Medulla oblongata (tissue), 1 donor: ENCODE data around the gene NGEF.
A peak's percentile ranks its signal among the peaks of the same experiment; 100 is the strongest.

ENCODE experiments used
- DNase-seq: peaks from one replicate; pipeline ENCODE4 v3.0.0-alpha.2; 2015; ENCODE audit errors: extremely low spot score

The NGEF gene

DNA sequence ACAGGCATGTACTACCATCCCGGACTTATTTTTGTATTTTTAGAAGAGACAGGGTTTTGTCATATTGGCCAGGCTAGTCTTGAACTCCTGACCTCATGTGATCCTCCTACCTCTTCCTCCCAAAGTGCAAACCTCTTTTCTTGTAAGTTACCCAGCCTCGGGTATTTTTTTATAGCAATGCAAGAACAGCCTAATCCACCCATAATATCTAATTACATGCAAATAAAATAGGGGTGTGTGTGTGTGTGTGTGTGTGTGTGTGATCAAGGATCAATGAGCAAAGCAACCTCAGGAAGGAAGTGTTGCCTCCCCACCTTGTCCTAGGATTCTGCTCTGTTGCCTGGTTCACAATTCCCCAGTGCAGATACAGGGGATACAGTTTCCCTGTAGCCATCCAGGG, 45.6 kb downstream of the NGEF start:
- DNase-seq, result no peak

DNA sequence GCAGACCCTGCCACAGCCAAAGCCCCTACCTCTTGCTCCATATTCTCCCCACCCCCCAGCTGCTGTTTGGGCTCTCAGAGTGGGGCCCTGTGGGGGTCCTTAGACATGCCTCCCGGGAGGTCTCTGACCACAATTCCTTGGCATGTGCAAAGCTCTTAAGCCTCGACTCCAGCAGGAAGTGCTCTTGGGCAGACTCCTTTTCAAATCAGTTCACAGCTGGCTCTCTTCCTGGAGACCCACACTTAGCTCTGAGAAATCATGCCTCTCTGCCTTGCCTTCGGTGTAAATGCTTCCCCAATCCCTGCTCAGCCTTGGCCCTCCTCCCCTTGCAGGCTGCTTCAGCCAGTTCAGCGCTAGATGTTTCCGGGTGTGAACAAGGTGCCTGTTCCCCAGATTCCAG, 46.9 kb downstream of the NGEF start:
- DNase-seq, result no peak

- no peak for DNase-seq
These were observed 49.1 kb downstream of the NGEF start for GRCh38 chr2:232963913-232964312.

- no peak for DNase-seq
These were observed 52.2 kb downstream of the NGEF start for GRCh38 chr2:232960862-232961261.

- DNase-seq, result no peak
These were observed 53.9 kb downstream of the NGEF start for GRCh38 chr2:232959139-232959538.

- no peak for DNase-seq
These were observed 55.4 kb downstream of the NGEF start for GRCh38 chr2:232957657-232958090.

GRCh38 chr2:232955856-232956255, 57.2 kb downstream of the NGEF start:
- DNase-seq, result peak; percentile 12

DNA sequence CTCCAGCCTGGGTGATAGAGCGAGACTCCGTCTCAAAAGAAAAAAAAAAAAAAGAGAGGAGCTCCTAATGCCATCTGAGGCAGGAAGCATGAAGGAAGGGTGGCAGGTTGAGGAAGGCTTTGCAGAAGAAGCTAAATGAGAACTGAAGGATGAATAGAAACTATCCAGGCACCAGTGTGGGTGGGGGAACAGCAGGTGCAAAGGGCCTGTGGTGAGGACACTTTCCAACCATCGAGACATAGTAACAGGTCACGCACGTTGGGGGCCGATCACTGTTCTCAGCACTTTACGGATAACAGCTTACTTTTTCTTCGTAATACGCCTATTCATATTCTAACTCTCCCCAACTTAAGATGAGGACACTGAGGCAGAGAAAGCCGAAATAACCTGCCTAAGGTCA, 58.4 kb downstream of the NGEF start:
- DNase-seq, result no peak

GRCh38 chr2:232951891-232952290, 61.2 kb downstream of the NGEF start:
- DNase-seq, result no peak

DNA sequence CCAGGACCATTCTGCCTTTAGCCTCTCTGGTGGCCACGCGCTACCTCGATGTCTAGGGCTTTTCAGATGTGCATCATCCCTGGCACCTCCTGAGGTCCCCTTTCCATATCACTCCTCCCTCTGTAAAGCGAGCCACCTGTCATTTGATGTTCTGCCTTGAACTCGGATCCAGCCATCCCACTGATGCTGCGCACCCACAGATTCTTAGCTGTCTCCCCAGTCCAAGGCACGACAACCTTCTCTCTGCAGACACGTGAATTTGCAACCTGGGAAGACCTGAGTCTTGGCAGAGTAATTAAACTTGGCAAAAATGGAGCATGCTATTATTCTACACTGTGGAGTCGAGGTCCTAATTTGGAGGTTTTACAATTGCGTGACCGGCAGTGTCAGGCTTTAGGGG, 61.9 kb downstream of the NGEF start:
- no peak for DNase-seq

- DNase-seq, result no peak
These were observed 62.3 kb downstream of the NGEF start for GRCh38 chr2:232950751-232951150.

- no peak for DNase-seq
These were observed 64.0 kb downstream of the NGEF start for GRCh38 chr2:232949016-232949415.

- DNase-seq, result no peak
These were observed 70.2 kb downstream of the NGEF start for GRCh38 chr2:232942831-232943230.

- DNase-seq, result no peak
These were observed 71.0 kb downstream of the NGEF start for GRCh38 chr2:232941912-232942594.

GRCh38 chr2:232941400-232941799, 71.7 kb downstream of the NGEF start:
- DNase-seq, result no peak

GRCh38 chr2:232940724-232941123, 72.3 kb downstream of the NGEF start:
- no peak for DNase-seq

- DNase-seq, result no peak
These were observed 75.7 kb downstream of the NGEF start for GRCh38 chr2:232937278-232937906.

DNA sequence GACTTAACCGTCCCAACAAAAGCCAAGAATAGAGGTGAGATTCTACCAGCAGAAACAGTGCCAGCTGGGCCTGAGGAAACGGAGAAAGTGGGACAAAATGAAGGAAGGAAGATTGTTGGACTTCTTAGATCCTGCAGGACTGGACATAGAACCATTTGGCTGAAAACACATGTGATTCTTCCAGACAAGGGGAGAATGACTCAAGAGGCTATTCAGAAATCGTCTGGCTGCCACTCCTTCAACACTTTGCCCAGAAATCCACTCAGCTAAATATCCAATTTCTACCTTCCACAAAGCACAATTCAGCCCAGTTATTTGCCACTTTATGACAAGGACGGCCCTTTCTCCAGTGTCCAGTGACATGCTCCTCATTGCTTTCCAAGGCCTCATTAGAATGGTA, 81.4 kb downstream of the NGEF start:
- DNase-seq, result peak; percentile 55

DNA sequence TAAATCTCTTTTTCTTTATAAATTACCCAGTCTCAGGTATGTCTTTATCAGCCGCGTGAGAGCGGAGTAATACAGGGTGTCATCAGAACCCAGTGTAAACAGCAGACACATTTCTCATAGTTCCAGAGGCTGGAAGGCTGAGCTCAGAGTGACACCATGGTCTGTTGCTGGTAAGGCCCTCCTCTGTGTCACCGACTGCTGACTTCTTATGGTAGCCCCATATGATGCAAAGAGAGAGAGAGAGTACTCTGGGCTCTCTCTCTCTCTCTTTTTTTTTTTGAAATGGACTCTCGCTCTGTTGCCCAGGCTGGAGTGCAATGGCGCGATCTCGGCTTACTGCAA, 83.0 kb downstream of the NGEF start:
- DNase-seq, result no peak

- DNase-seq, result no peak
These were observed 83.6 kb downstream of the NGEF start for GRCh38 chr2:232929303-232930058.

DNA sequence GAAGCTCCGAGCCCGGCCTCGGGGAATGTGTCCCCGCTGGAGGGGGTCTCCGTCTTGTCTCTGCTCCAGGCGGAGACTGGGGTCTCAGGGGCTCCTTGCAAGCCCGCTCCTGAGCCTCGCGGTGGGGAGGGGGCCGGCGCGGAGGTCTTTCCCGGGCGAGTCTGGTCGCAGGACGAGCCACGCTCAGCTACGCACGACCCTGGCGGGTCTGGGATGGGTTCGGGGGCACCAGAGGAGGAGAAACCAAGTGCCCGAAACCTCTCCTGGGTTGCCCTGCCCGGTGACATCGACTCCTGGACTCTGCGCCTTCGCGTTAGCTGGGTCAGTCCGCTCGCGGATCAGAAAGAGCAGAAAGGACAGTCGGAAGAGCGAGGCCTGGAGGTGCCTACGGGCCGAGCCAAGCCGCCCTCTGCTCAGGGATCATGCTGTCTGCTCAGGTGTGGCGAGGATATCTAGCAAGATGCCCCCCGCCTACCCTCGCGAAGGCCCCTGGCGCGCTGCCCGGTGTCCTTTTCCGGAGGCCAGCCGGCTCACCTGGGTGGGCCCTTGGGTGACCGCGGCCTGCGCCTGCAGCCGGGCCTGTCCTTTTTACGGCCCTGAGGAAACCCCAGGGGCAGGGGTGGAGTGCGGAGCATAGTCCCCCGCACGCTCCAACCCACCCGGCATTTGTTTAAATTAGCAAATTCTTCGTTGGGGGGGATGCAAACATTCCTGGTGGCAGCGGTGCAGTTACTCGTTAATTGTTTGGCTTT, 84.3 kb downstream of the NGEF start:
- no peak for DNase-seq

- peak; percentile 37 for DNase-seq
These were observed 85.1 kb downstream of the NGEF start for GRCh38 chr2:232927793-232928550.
